Body of pancreas (tissue), 4 donors: ENCODE results near the gene BCL2. TPM values are rescaled to one million over a fixed set of nuclear protein-coding genes. Genes with fewer than 3 reads are reported as not detected.
A peak's percentile ranks its signal among the peaks of the same experiment; 100 is the strongest.

Experiments
- ATAC-seq: fragments of 150-250 bp; one replicate; pipeline ENCODE4 v1.9.1; 2016
- DNase-seq, 4 donors: peaks; one replicate each; pipeline ENCODE4 v3.0.0-alpha.2; 2019
- H3K27ac ChIP-seq, 4 donors: fragments of 200-600 bp; sonication (generic); 1 replicate in 3 of 4; 2 replicates in 1 of 4; pipeline versions ENCODE4 v1.5.1 to v1.6.1; 2016 to 2019; ENCODE audit warnings: mild to moderate bottlenecking in 1 of 4, mixed read lengths in 1 of 4, moderate library complexity in 1 of 4
- H3K27me3 ChIP-seq, 2 donors: fragments of 200-600 bp; sonication (generic); one replicate each; pipeline ENCODE4 v1.6.0; 2016; ENCODE audit warnings: mild to moderate bottlenecking in 1 of 2
- H3K36me3 ChIP-seq, 2 donors: fragments of 200-600 bp; sonication (generic); replicated peaks in 1 of 2; 2 replicates each; pipeline ENCODE4 v1.5.1; 2016; ENCODE audit warnings: low read depth in 2 of 2; ENCODE audit not compliant: insufficient read depth in 1 of 2
- H3K4me1 ChIP-seq: fragments of 200-600 bp; sonication (generic); one replicate; pipeline ENCODE4 v1.6.0; 2016
- H3K4me3 ChIP-seq, 2 donors: fragments of 200-600 bp; sonication (generic); 1 replicate in 1 of 2; 2 replicates in 1 of 2; pipeline ENCODE4 v1.5.1; 2016 to 2019
- H3K9me3 ChIP-seq, 3 donors: fragments of 200-600 bp; sonication (generic); 1 replicate in 2 of 3; 2 replicates in 1 of 3; pipeline ENCODE4 v1.5.1; 2016
- CTCF ChIP-seq, 7 experiments: fragments of 450-650 bp in 4 of 7; fragments of 200-600 bp in 3 of 7; sonication (generic) in 3 of 7; IDR thresholded peaks; one replicate each; pipeline ENCODE4 v1.5.1; 2016 to 2019; ENCODE audit warnings: antibody characterized with exemption in 7 of 7
- POLR2A ChIP-seq, 3 donors: fragments of 450-650 bp; IDR thresholded peaks; one replicate each; pipeline ENCODE4 v1.6.1; 2016; ENCODE audit warnings: antibody characterized with exemption in 3 of 3, mild to moderate bottlenecking in 2 of 3
- WGBS, 2 donors: methylation state at CpG; one replicate each; pipeline ENCODE4 v1.1.5; 2017; 5-methylcytosine and 5-hydroxymethylcytosine counted together
- intact Hi-C: fragments of 100-400 bp; cut with DNase I; formaldehyde crosslinking; loops from one replicate; pipeline ENCODE4 v1.15.1; 2023
- total RNA-seq, 2 donors: library from RNA; depleted of rRNA; stranded (reverse); fragments of >200 nt; gene quantifications; one replicate each; pipeline ENCODE4 v1.1.0, GENCODE V29; 2016

The BCL2 gene
- total RNA-seq, 2 donors from 2014 or later = 10.1 to 18.5 TPM

- intact Hi-C loops = no loop called here
- no peak for TF ChIP-seq POLR2A (IDR thresholded peaks at IDR 0.05)
- TF ChIP-seq CTCF (IDR thresholded peaks at IDR 0.05) = no peak
- no peak for ATAC-seq
- Histone ChIP-seq H3K4me3 (no peak overlapping the region), H3K27ac (no peak overlapping the region), H3K36me3 (no peaks in the 10 kb centered on the region), H3K4me1 (no peaks in the 10 kb centered on the region), H3K27me3 (no peaks in the 10 kb centered on the region), H3K9me3 (no peaks in the 10 kb centered on the region)
- no peak for DNase-seq
- 57 to 78% methylated on average over 3 of the region's 3 CpGs for WGBS, 2 donors
Measured at GRCh38 chr18:63245600-63245999, 74.0 kb downstream of the BCL2 start.

- Histone ChIP-seq H3K4me3 (no peak overlapping the region), H3K27me3 (no peaks in the 10 kb centered on the region), H3K27ac (no peak overlapping the region), H3K9me3 (no peaks in the 10 kb centered on the region), H3K4me1 (no peaks in the 10 kb centered on the region), H3K36me3 (no peaks in the 10 kb centered on the region)
- 66 to 75% methylated on average over 6 of the region's 6 CpGs for WGBS, 2 donors
- no peak for ATAC-seq
- TF ChIP-seq CTCF (IDR thresholded peaks at IDR 0.05) = no peak
- TF ChIP-seq POLR2A (IDR thresholded peaks at IDR 0.05) = no peak
- no peak for DNase-seq
- intact Hi-C loops = no loop called here
Measured at GRCh38 chr18:63244607-63245006, 75.0 kb downstream of the BCL2 start.

- Histone ChIP-seq H3K4me3 (no peak overlapping the region), H3K27ac (no peak overlapping the region), H3K4me1 (peaks cover 25% of the 10 kb centered on the region), H3K9me3 (no peaks in the 10 kb centered on the region), H3K36me3 (no peaks in the 10 kb centered on the region), H3K27me3 (no peaks in the 10 kb centered on the region)
- intact Hi-C loops = no loop called here
- no peak for DNase-seq
- WGBS, 2 donors = 60 to 63% methylated on average over 7 of the region's 7 CpGs
- ATAC-seq = no peak
- TF ChIP-seq POLR2A (IDR thresholded peaks at IDR 0.05) = no peak
- TF ChIP-seq CTCF (IDR thresholded peaks at IDR 0.05) = no peak
Measured at GRCh38 chr18:63241760-63242159, 77.8 kb downstream of the BCL2 start.

- ATAC-seq = no peak
- H3K36me3 ChIP-seq = no peaks in the 10 kb centered on the region
- peaks cover 25% of the 10 kb centered on the region for H3K4me1 ChIP-seq
- H3K27me3 ChIP-seq = no peaks in the 10 kb centered on the region
- 44 to 48% methylated on average over 3 of the region's 3 CpGs for WGBS, 2 donors
- no peak for DNase-seq
- intact Hi-C loops = no loop called here
- H3K27ac ChIP-seq = no peak overlapping the region
- TF ChIP-seq POLR2A (IDR thresholded peaks at IDR 0.05) = no peak
- TF ChIP-seq CTCF (IDR thresholded peaks at IDR 0.05) = no peak
- H3K9me3 ChIP-seq = no peaks in the 10 kb centered on the region
- no peak overlapping the region for H3K4me3 ChIP-seq
Measured at GRCh38 chr18:63241317-63241712, 78.3 kb downstream of the BCL2 start.

GRCh38 chr18:63240531-63241316, 78.8 kb downstream of the BCL2 start:
- H3K27me3 ChIP-seq = no peaks in the 10 kb centered on the region
- ATAC-seq (no peak), DNase-seq (no peak)
- intact Hi-C loops = no loop called here
- peak overlapping the region in 1 of 4 donors; percentile 75 for H3K27ac ChIP-seq
- peaks cover 25% of the 10 kb centered on the region for H3K4me1 ChIP-seq
- no peak overlapping the region for H3K4me3 ChIP-seq
- TF ChIP-seq CTCF (IDR thresholded peaks at IDR 0.05) = no peak
- no peak for TF ChIP-seq POLR2A (IDR thresholded peaks at IDR 0.05)
- no peaks in the 10 kb centered on the region for H3K9me3 ChIP-seq
- WGBS, 2 donors = 68 to 74% methylated on average over 8 of the region's 8 CpGs
- no peaks in the 10 kb centered on the region for H3K36me3 ChIP-seq
